Activated effector memory CD4-positive, alpha-beta T cell treated with Interleukin-2 at 50 U/mL for 16 hours (primary cell): ENCODE data around the gene ARL5A.
"Not testable (repeated sequence)": the region's sequence is repeated elsewhere in the genome, so short reads cannot be mapped to it uniquely, and the experiment has no call there.

Experiments used
- DNase-seq: peaks from one replicate; pipeline ENCODE4 v3.0.0-alpha.2; 2020

Gene ARL5A

DNA sequence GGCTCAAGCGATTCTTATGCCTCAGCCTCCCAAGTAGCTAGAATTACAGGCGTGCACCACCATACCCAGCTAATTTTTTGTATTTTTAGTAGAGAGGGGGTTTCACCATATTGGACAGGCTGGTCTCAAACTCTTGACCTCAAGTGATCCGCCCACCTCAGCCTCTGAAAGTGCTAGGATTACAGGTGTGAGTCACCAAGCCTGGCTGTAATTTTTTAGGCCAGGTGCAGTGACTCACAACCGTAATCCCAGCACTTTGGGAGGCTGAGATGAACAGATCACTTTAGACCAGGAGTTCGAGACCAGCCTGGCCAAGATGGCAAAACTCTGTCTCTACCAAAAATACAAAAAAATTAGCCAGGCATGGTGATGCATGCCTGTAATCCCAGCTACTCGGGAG lies 33.8 kb downstream of the ARL5A start:
- DNase-seq: not testable (repeated sequence)

DNA sequence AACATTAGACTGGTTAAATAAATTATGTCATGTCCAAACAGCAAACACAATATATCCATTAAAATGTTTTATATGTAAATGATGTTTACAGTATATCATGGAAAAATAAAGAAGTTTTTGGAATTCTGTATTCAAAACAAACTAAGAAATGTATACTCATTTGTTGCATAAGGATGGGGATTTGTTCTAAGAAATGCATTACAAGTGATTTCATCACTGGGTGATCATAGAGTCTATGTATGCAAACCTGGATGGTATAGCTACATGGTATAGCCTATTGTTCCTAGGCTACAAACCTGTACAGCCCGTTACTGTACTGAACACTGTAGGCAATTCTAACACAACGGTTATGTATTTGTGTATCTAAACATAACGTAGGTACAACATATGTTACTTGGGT lies 35.1 kb downstream of the ARL5A start:
- no peak for DNase-seq

DNA sequence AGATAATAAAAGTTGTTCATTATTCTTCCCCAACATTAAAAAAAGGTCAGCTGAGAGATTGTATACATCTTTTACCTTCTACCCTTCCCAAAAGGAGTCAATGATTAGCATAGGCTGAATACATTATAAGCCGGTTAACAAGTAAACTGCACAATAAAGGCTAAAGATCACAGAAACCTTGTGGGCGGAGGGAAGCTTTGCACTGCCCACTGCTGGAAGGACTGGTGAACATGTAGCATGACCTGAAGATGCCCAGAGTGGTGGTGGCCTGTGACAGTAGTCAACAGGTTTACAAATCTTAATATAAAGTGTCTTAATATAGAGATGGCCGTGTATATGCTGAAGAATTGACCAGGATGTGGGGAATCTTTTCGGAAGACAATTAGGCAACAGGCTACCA lies 35.6 kb downstream of the ARL5A start:
- no peak for DNase-seq

DNA sequence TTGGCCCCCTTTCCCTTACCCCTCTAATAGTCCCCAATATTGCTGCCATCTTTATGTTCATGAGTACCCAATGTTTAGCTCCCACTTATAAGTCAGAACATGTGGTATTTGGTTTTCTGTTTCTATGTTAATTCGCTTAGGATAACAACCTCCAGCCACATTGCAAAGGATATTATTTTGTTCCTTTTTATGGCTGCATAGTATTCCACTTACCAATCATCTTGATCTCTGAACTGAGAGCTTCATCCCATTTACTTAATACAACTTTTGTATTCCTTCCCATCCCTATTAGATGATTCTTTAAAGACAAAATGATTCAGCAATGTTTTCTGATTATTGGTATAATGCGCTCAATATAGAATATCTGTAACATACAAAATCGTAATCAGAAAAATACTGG lies 36.7 kb downstream of the ARL5A start:
- no peak for DNase-seq

DNA sequence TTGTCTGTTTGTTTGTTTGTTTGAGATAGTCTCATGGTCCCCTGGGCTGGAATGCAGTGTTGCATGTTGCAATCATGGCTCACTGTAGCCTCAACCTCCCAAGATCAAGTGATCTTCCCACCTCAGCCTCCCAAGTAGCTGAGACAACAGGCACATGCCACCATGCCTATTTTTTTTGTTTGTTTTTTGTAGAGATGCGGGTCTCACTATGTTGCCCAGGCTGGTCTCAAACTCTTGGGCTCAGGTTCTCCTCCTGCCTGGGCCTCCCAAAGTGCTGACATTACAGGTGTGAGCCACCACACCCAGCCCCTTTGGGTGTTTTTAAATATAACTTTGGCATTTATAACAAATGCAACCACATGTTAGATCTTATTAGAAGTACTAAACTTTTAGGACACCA lies 37.5 kb downstream of the ARL5A start:
- DNase-seq: no peak

DNA sequence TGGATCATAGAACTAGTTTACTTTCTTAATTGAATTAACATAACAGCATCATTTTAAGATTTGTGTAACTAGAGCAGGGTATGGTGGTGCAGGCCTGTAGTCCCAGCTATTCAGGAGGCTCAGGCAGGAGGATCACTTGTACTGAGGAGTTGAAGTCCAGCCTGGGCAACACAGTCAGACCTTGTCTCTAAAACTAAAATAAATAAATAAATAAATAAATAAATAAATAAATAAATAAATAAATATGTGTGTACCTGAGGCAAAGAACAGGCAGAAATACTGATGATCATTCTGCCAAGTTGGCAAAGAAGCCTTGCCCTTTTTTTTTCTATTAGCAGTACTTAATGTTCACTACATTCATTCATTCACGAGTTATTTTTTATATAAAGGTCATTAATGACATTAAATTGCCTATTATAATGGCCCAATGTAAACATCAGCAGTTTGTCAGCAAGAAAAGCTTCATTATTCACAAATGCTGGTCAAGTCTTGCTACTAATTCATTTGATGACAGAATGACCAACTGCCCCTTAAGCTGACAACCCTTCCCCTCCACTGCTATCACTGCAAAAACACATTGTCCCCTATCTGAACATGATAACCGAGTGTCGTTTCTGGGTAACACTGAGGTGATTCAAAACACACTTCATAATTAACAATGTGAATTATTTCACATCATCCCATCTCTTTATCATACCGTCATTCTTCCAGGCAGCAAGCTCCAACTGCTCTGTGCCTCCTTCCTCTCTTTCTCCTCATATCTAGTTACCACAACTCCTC lies 39.0 kb downstream of the ARL5A start:
- no peak for DNase-seq

DNA sequence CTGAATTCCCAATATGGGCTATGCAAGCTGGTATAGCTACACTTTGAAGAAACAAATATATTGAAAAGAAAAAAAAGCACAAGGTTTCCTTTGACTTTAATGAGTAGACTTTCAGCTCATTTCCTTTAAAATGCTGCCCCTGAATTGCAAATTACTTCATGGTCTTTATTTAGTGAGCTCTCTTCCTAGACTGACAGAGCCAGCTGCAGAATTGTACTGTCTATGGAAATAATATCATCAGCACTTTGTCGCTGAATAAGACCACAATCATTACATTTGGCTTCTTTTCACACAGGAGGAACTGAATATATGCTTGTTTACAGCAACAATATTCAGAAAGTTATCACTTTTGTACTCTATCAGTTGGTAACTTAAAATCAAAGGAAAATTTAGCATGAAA lies 41.7 kb downstream of the ARL5A start:
- DNase-seq: no peak

DNA sequence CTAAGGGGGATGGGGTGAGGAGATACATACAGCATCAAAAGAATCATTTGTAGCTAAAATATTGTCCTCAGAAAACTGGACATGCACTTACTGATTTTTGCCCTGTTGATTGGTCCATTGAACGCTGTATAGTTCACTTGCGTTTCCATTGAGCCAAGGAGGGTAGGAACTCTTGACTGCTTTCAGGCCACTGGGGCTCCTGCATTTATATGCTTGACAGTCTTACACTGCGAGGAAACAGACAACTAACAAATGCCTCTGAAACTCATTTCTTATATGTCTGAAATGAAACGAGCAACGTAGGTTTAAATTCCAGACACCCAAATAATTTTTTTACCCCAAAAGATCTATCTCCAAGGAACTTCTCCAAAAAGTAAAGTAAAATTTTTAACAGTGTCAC lies 42.1 kb downstream of the ARL5A start:
- no peak for DNase-seq

DNA sequence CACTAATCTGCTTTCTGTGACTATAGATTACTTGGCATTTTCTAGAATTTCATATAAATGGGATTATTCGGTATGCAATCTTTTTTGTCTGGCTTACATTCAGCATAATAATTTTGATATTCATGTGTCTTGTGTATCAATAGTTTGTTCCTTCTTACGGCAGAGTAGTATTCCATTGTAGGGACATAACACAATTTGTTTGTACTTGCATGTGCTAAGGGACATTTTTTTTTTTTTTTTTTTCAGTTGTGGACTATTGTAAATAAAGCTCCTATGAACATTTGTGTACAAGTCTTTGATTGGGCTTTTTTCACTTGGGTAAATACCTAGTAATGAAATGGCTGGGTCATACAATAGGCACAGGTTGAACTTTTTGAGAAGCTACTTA lies 45.1 kb downstream of the ARL5A start:
- no peak for DNase-seq

DNA sequence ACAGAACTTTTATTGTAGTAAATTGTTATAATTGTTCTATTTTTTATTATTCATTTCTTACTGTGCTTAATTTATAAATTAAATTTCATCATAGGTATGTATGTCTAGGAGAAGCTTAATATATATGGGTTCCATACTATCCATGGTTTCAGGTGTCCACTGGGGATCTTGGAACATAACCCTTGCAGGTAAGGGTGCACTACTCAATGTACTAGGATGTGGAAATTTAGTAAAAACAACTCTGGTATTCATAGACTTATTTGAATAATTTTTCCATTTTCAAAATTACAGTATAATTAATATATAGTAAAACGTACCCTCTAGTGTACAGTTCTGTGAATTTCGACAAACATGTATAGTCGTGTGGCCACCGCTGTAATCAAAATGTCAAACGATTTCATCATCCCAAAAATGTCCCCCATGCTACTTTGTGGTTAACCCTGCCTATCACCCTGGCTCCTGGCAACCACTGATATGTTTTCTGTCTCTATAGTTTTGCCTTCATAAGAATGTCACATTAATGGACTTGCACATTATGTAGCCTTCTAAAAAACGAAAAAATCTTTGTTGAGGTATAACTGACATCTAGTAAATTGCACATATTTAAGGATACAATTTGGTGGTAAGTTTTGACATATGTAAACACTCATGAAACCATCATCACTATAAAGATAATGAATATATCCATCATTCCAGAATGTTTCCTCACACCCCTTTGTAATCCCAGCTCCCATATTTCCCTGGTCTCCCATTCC lies 45.7 kb downstream of the ARL5A start:
- DNase-seq: no peak

DNA sequence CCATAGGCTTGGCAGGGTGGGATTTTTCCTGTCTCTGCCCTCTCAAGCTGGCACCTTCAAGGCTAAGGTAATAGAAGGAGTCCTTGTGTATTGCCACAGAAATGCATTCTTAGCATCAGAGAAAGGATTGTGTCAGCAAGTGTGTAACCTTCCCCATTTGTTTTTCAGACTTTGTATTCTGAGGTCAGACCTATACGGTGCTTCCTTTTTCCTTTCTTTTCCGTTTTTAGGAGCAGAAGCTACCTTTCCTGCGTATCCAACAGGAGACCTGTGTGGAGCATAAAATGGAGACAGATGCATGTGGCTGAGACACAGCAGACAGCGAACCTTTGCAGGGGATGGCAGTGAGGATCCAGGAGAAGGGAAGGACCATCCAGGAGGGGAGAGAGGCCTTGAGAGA lies 46.6 kb downstream of the ARL5A start:
- DNase-seq: no peak

DNA sequence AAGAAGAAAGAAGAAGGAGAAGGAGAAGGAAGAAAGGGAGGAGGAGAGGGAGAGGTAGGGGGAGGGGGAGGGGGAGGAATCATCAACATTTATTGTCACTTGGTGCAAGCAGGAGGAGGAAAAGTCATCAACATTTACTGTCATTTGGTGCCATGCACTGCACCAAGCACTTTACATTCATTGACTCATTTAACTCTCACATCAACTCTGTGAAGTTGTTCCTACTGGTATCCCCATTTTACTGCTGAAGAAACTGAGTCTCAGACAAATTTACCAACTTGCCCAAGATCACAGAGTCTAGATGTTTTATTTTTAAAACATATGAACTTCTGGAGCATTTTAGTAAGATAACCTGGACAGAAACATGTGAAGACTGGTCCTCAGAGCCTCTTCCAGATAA lies 47.3 kb downstream of the ARL5A start:
- no peak for DNase-seq

DNA sequence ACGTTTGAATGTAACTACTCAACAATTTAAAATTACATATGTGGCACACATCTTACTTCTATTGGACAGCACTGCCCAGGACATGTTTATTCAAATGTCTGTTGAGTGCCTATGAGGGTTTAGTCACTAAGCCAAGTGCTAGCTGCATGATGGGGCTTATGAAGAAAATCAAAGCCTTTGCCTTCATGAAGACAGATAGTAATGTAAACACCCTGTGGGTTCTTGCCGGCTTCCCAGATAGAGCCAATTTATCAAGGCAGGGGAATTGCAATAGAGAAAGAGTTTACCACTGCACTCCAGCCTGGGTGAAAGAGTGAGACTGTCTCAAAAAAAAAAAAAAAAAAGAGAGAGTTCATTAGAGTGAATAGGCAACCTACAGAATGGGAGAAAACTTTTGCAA lies 50.3 kb downstream of the ARL5A start:
- DNase-seq: no peak

DNA sequence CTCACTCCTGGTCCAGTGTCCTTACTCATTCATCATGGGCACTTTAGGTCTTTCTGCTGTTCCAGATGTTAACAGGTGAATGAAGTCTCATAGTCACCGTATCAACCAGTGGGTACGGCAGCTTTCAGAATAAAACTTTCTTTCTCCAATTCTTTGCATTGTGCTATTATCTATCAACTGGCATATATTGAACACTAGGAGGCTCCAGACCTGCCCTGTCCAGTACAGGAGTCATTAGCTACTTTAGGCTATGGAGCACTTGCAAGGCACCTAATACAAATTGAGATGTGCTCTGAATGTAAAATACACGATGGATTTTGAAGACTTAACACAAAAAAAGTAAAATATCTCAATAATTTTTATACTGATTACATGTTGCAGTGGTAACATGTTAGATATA lies 50.7 kb downstream of the ARL5A start:
- no peak for DNase-seq

DNA sequence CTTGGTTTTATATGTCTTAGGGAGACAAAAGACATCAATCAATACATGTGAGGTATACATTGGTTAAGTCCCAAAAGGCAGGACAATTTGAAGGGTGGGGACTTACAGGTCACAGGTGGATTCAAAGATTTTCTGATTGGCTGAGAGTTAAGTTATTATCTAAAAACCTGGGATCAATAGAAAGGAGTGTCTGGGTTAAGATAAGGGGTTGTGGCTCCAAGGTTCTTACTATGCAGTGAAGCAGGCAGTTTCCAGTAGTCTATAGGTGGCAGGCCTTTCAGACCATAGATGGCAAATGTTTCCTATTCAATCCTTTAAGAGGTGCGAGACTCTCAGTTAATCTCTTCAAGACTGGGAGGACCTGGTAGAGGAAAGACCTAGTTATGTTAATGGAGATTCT lies 51.9 kb downstream of the ARL5A start:
- no peak for DNase-seq

DNA sequence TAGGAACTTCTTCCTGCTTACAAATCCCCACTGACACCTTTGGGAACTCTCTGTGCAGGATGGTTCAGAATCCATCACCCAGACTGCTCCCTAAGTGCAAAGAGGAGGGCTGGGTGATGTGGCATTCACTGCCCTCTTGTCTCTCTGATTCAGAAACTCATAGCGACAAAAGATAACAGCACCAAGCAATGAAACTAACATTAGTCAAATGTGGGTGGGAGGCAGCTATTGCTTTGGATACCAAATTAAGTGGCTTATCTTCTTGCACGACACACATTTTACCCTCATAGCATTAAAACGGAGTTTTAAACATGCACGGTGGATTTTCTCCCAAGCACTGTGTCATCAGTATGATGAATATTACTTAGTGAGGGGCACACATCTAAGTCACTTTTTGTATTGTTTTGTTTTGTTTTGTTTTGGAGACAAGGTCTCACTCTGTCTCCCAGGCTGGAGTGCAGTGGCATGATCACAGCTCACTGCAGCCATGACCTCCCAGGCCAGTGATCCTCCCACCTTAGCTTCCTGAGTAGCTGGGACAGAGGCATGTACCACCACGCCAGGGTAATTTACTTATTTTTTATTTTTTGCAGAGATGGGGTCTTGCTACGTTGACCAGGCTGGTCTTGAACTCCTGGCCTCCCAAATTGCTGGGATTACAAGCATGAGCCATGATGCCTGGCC lies 53.0 kb downstream of the ARL5A start:
- no peak for DNase-seq

DNA sequence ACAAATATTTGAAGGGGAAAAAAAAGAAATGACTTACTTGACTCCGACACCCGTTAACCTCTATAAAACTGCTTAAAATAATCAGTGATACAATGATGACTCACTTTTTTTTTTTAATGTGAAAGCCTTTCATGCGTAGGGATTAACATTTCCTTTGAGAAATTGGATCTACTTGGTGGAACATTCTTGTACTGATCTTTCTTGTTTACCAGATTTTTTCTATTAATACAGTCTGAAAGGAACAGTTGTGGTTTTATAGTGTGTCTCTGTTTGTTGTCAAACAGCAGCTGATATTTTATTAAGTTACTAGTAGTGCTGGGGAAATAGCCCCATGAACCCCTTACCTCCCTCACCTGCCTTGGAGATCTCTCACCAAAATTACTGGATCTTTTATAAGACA lies 53.7 kb downstream of the ARL5A start:
- no peak for DNase-seq

DNA sequence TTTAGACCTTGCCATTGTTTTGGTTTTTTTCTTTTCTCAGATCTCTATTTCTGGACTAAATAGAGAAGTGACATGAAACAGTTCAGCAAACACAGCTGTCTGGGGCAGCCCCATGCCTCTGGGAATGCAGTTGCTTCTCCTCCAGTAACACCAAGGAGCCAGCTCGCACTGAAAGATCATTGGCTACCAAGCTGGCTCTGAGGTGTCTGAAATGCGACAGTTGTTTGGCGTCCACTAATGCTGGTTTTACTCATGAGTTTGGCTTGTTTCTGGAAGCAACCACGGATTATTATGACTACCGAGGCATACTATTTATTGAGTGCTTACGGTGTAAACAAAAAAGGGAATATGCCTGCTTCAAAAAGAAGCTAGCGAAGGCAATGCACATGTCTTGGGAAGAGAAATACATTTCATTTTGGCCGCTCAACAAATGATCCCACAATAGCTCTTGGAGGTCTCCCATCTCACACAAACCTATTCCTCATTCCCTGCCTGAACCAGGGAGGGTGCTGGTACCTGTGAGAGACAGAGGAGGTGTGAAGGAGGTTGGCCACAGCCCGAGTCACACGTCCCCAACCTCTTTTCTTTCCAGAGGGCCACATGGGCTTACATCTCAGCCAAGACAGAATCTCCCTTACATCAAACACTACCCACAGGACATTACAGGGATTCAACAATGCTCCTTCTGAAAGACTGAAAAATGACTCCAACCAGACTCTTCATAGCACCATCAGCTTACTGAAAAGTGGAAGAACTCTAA lies 56.4 kb downstream of the ARL5A start:
- DNase-seq: no peak

DNA sequence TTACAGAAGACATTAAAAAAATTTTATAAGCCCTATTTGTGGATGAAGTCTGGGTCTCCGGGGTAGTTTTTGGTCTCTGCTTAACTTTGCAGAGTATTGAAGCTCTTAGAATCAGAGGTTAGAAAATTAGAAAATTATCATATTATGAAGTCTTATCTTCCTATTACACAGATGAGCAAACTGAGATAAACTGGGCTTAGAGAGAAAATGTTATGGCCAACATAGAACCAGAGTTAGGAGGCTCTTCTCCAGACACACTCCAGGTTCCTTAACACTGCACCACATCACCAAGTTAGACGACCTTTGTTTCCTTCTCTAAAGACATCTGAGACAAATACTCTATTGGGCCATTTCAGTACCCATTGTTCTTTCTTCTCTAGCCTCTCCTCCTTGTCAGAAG lies 57.2 kb downstream of the ARL5A start:
- DNase-seq: no peak

DNA sequence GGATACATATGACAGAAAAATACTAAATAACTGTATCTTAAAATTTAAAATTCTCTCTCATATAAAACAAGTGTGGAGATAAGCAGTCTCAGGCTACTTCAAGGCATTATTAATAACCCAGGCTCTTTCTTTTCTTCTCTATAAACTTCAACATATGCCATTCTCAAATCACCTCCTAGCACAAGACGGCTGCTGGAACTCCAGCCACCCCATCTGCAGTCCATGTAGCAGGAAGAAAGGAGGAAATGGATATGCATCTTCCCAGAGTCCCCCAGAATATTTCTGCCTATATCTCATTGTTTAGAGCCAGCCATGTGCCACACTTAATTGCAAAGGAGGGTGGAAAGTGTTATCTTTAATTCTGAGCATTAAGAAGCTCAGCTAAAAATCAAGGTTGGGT lies 58.6 kb downstream of the ARL5A start:
- no peak for DNase-seq

DNA sequence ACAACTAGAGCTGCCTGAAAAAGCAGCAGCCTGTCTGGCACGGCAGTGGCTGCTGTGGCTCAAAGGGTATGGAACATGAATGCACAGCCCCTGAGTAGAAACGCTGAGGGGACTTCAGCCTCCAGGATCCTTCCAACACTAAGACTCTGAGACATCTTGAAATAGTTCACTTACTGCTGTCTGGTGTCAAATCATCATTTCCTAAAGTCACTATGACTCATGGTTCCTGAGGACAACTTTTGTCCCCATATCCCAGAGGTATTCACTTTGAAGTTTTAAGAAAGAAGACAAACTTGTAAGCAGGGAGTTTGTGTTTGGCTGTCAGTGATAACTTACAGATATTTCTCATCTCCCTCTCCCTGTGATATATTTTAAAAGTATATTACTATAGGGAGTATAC lies 60.7 kb downstream of the ARL5A start:
- no peak for DNase-seq

DNA sequence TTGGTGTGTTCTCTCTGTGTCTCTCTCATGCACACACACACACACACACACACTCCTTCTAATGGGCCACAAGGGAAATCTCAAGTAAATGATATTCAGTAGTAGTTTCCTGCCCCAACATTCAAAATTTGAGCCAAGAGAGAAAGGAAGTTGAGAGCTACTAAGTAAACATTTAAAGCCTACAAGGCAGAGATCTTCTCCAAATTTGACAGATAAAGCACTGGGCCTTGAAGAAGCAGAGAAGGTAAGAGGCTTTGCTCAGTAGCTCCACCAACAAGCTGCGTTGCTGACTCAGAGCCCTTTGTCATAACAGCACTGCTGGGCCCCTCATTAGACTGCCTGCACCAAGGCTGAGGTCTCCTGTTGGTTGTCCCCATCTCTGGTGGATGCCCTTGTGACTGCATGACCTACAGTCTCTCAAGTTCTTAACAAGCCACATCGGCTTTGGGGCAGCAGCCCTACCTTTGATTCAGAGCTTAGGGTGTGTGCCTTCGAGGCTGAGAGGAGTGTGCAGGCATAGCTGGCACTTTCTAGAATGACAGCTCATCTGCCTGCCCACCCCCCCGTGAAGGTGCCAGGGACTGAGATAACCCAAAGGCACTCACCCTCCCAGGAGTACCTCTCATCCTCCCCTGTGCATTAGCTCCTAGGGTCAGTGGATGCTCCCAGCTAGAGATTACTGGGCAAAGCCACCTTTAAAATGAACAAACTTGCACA lies 61.6 kb downstream of the ARL5A start:
- DNase-seq: no peak
